ENCODE results near the gene PLK3.
"Not testable (repeated sequence)": the region's sequence is repeated elsewhere in the genome, so short reads cannot be mapped to it uniquely, and the experiment has no call there.

Gene PLK3

GRCh38 chr1:44827197-44828002 is 27.2 kb downstream of the PLK3 start:
- Histone ChIP-seq H3K36me3 (ENCODE audit: control insufficient read depth, insufficient read depth, low read length) (no peaks in the 10 kb centered on the region), H3K4me1 (ENCODE audit: control insufficient read depth, insufficient read depth, low read length) (peaks cover 17% of the 10 kb centered on the region), H3K9me3 (ENCODE audit: control insufficient read depth, insufficient read depth, low read length) (no peaks in the 10 kb centered on the region), H3K9ac (ENCODE audit: low read depth, low read length) (no peak overlapping the region), H3K27me3 (ENCODE audit: control insufficient read depth, insufficient read depth, low read length) (no peaks in the 10 kb centered on the region), H3K4me3 (ENCODE audit: low read depth, low read length) (no peak overlapping the region)

DNA sequence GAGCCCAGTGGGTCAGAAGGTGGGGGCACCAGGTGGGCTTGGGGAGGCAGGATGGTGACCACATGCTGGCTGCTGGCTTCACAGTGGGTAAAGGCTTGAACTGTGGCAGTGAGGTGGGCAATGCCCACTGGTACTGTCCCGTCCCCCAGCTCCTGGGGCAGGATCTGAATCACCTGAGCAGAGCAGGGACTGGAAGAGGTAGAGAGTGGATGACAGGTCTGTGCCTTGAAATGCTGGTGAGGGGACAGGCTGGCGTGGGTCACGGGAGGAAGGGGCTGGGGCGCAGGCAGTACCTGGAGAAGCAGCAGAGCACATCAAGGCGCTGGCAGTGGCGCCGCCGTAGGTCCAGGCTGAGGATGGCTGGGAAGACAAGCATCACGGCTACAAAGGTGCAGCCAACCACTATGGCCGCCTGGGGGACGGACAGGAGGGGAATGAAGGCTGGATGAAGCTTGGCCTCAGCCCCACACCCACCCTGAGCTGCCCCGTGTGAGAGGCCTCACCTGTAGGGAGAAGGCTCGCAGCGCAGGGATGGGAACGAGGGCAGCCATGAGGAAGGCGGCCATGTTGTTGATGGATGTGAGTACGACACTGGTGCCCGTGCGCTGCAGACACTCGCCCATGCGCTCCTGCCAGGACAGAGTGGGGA is 27.9 kb downstream of the PLK3 start:
- Histone ChIP-seq H3K9ac (ENCODE audit: low read depth, low read length) (no peak overlapping the region), H3K4me1 (ENCODE audit: control insufficient read depth, insufficient read depth, low read length) (peaks cover 18% of the 10 kb centered on the region)

GRCh38 chr1:44828841-44829440 is 28.8 kb downstream of the PLK3 start:
- H3K4me3 ChIP-seq (ENCODE audit: low read depth, low read length) = no peak overlapping the region

More for the DNA sequence above, 27.9 kb downstream of the PLK3 start:
- H3K9me3 ChIP-seq (ENCODE audit: control insufficient read depth, insufficient read depth, low read length) = no peaks in the 10 kb centered on the region
- no peak overlapping the region for H3K4me3 ChIP-seq (ENCODE audit: low read depth, low read length)
- no peaks in the 10 kb centered on the region for H3K27me3 ChIP-seq (ENCODE audit: control insufficient read depth, insufficient read depth, low read length)
- no peaks in the 10 kb centered on the region for H3K36me3 ChIP-seq (ENCODE audit: control insufficient read depth, insufficient read depth, low read length)

DNA sequence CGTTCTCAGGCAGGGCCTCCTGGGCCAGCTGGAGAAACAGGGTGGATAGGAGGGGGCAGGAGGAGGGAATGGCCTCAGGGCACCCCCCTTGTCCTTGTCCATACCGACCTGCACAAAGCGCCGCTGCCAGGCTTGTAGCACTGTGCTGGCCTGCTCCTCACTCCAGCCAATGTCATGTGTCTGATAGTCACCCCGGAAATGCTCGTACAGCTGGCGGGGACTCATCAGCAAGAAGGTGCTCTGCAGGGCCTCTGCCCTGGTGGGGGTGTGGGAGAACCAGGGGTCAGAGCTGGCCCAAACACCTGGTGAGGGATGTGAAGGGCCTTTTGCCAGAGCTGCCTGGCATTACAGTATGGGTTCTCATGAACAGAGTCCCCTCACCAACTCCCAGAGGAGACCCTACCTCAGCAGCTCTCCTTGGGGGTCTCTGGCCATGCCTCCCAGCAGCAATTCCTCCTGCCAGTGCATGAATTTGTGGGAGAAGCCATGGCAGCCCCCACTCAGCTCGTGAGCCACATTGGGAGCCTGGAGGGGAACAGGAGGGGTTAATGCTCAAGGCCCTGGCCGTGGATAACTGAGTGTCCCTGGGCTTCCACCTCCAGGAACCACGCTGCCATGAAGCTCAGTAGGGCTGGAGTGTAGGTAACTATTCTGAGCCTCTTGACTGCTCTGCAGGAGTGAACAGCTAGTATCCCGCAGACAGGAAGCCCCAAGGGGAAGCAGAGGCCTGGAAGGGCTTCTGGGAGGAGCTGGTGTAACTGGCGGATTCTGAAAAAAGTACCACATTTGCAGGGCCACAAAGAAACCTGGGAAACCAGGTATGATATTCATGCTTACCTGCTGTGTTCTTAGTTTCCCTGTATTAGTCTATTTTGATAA is 29.6 kb downstream of the PLK3 start:
- Histone ChIP-seq H3K4me1 (ENCODE audit: control insufficient read depth, insufficient read depth, low read length) (peaks cover 18% of the 10 kb centered on the region), H3K4me3 (ENCODE audit: low read depth, low read length) (no peak overlapping the region), H3K9me3 (ENCODE audit: control insufficient read depth, insufficient read depth, low read length) (no peaks in the 10 kb centered on the region), H3K9ac (ENCODE audit: low read depth, low read length) (no peak overlapping the region), H3K27me3 (ENCODE audit: control insufficient read depth, insufficient read depth, low read length) (no peaks in the 10 kb centered on the region), H3K36me3 (ENCODE audit: control insufficient read depth, insufficient read depth, low read length) (no peaks in the 10 kb centered on the region)

More at GRCh38 chr1:44828841-44829440, 28.8 kb downstream of the PLK3 start:
- Histone ChIP-seq H3K9ac (ENCODE audit: low read depth, low read length) (no peak overlapping the region), H3K27me3 (ENCODE audit: control insufficient read depth, insufficient read depth, low read length) (no peaks in the 10 kb centered on the region), H3K9me3 (ENCODE audit: control insufficient read depth, insufficient read depth, low read length) (no peaks in the 10 kb centered on the region), H3K4me1 (ENCODE audit: control insufficient read depth, insufficient read depth, low read length) (peaks cover 18% of the 10 kb centered on the region), H3K36me3 (ENCODE audit: control insufficient read depth, insufficient read depth, low read length) (no peaks in the 10 kb centered on the region)

GRCh38 chr1:44830900-44831304 is 30.7 kb downstream of the PLK3 start:
- Histone ChIP-seq H3K4me3 (ENCODE audit: low read depth, low read length) (no peak overlapping the region), H3K9ac (ENCODE audit: low read depth, low read length) (no peak overlapping the region), H3K9me3 (ENCODE audit: control insufficient read depth, insufficient read depth, low read length) (no peaks in the 10 kb centered on the region), H3K27me3 (ENCODE audit: control insufficient read depth, insufficient read depth, low read length) (no peaks in the 10 kb centered on the region), H3K4me1 (ENCODE audit: control insufficient read depth, insufficient read depth, low read length) (peaks cover 18% of the 10 kb centered on the region), H3K36me3 (ENCODE audit: control insufficient read depth, insufficient read depth, low read length) (no peaks in the 10 kb centered on the region)

- no peaks in the 10 kb centered on the region for H3K27me3 ChIP-seq (ENCODE audit: control insufficient read depth, insufficient read depth, low read length)
- H3K4me1 ChIP-seq (ENCODE audit: control insufficient read depth, insufficient read depth, low read length) = peaks cover 18% of the 10 kb centered on the region
- no peaks in the 10 kb centered on the region for H3K36me3 ChIP-seq (ENCODE audit: control insufficient read depth, insufficient read depth, low read length)
- no peak overlapping the region for H3K9ac ChIP-seq (ENCODE audit: low read depth, low read length)
- no peak overlapping the region for H3K4me3 ChIP-seq (ENCODE audit: low read depth, low read length)
- H3K9me3 ChIP-seq (ENCODE audit: control insufficient read depth, insufficient read depth, low read length) = no peaks in the 10 kb centered on the region
These were observed 31.3 kb downstream of the PLK3 start for GRCh38 chr1:44831516-44831915.

DNA sequence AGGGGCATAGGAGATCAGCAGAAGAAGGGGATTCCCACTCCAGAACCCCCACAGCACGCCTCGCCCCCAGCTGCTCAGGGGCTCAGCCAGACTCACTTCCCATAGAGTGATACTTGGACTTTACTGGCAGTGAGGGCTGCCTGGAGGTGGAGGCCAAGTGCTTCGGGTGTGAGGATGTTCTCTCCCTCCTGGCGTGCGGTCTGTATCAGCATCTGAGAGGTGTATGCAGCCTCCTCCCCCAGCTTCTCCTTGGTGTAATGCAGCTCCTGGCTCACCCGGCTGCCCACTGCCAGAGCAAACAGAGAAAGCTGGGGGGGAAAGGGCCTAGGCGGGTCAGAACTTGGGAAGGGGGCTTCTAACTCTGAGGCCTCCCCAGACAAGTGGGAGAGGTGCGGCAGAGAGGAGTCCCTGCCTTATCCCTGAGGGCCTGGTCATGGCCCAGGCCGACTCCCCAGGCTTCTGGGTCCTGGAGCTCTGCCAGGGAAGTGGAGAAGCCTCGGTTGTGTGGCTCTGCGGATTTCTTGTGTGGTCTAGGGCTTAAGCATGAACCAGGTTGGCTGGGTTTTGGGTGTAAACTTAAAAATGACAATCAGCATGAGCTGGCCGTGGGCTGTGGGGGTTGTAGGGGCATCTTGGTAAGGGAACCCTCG is 32.0 kb downstream of the PLK3 start:
- no peaks in the 10 kb centered on the region for H3K9me3 ChIP-seq (ENCODE audit: control insufficient read depth, insufficient read depth, low read length)
- H3K9ac ChIP-seq (ENCODE audit: low read depth, low read length) = peak overlapping the region; percentile 60
- H3K4me1 ChIP-seq (ENCODE audit: control insufficient read depth, insufficient read depth, low read length) = peaks cover 16% of the 10 kb centered on the region
- no peaks in the 10 kb centered on the region for H3K36me3 ChIP-seq (ENCODE audit: control insufficient read depth, insufficient read depth, low read length)
- no peaks in the 10 kb centered on the region for H3K27me3 ChIP-seq (ENCODE audit: control insufficient read depth, insufficient read depth, low read length)
- H3K4me3 ChIP-seq (ENCODE audit: low read depth, low read length) = no peak overlapping the region

GRCh38 chr1:44834328-44834727 is 34.2 kb downstream of the PLK3 start:
- Histone ChIP-seq H3K4me3 (ENCODE audit: low read depth, low read length) (no peak overlapping the region), H3K27me3 (ENCODE audit: control insufficient read depth, insufficient read depth, low read length) (no peaks in the 10 kb centered on the region), H3K4me1 (ENCODE audit: control insufficient read depth, insufficient read depth, low read length) (peaks cover 16% of the 10 kb centered on the region), H3K36me3 (ENCODE audit: control insufficient read depth, insufficient read depth, low read length) (no peaks in the 10 kb centered on the region), H3K9ac (ENCODE audit: low read depth, low read length) (no peak overlapping the region), H3K9me3 (ENCODE audit: control insufficient read depth, insufficient read depth, low read length) (no peaks in the 10 kb centered on the region)

DNA sequence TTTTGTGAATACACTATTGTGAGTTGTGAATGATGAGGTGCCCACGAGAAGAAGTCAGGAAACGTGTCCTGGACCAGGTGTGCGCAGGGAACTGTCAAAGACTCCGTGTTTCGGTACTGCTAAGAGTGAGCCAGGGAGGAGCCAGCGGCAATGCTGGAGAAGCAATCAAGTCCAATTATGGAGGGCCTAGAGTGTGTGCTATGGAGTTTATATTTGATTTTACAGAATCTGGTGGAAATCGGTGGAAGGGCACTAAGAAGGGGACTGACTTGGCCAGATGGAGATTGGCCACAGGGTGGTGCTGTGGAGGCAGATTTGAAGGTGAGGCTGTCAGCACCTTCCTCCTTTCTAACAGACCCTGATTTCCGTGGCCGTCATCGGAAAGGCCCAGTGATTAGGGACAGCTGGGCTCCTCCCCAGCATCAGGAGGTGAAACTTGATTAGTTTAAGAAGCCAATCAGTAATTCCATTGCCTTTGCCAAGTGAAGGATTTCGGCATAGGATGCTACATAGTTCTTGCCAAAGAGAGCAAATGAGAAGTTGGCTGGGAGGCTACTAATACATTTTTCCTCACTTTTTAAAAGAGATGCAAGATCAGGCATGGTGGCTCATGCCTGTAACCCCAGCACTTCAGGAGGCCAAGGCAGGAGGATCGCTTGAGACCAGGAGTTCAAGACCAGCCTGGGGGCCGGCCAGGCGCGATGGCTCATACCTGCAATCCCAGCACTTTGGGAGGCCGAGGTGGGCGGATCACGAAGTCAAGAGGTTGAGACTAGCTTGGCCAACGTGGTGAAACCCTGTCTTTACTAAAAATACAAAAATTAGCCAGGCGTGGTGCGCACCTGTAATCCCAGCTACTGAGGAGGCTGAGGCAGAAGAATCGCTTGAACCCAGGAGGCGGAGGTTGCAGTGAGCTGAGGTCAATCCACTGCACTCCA is 35.8 kb downstream of the PLK3 start:
- Histone ChIP-seq H3K4me1 (ENCODE audit: control insufficient read depth, insufficient read depth, low read length) (peaks cover 15% of the 10 kb centered on the region), H3K9me3 (ENCODE audit: control insufficient read depth, insufficient read depth, low read length) (no peaks in the 10 kb centered on the region), H3K4me3 (ENCODE audit: low read depth, low read length) (no peak overlapping the region)

DNA sequence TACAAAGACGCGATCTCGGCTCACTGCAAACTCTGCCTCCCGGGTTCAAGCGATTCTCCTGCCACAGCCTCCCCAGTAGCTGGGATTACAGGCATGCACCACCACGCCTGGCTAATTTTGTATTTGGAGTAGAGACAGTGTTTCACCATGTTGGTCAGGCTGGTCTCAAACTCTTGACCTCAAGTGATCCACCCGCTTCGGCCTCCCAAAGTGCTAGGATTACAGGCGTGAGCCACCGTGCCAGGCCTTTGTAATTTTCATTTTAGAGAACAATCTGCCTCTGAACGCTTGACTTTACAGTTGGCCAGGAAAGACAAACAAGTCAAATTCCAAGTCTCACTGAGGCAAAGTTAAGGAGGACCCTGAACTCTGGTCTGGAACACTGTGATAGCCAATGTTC is 38.1 kb downstream of the PLK3 start:
- not testable (repeated sequence) for H3K27me3 ChIP-seq (ENCODE audit: control insufficient read depth, insufficient read depth, low read length); H3K36me3 ChIP-seq (ENCODE audit: control insufficient read depth, insufficient read depth, low read length); H3K4me3 ChIP-seq (ENCODE audit: low read depth, low read length); H3K4me1 ChIP-seq (ENCODE audit: control insufficient read depth, insufficient read depth, low read length); H3K9ac ChIP-seq (ENCODE audit: low read depth, low read length); H3K9me3 ChIP-seq (ENCODE audit: control insufficient read depth, insufficient read depth, low read length)

More for the DNA sequence above, 35.8 kb downstream of the PLK3 start:
- Histone ChIP-seq H3K9ac (ENCODE audit: low read depth, low read length) (no peak overlapping the region), H3K27me3 (ENCODE audit: control insufficient read depth, insufficient read depth, low read length) (no peaks in the 10 kb centered on the region), H3K36me3 (ENCODE audit: control insufficient read depth, insufficient read depth, low read length) (no peaks in the 10 kb centered on the region)
